SU-DHL-6 (cell line): ENCODE data around the gene PLCXD1.
"Not testable (repeated sequence)": the region's sequence is repeated elsewhere in the genome, so short reads cannot be mapped to it uniquely, and the experiment has no call there.

Source experiments
- H2AFZ ChIP-seq: fragments of 200-600 bp; sonication (generic); 2 replicates; pipeline ENCODE4 v1.6.1; 2014; ENCODE audit warnings: low read depth, mild to moderate bottlenecking, moderate library complexity, mixed read lengths, antibody characterized with exemption, low read length; ENCODE audit not compliant: severe bottlenecking
- H3F3A ChIP-seq: fragments of 200-600 bp; shearing (Covaris generic); 2 replicates; pipeline ENCODE4 v1.6.0; 2016; ENCODE audit warnings: antibody characterized with exemption, mild to moderate bottlenecking; ENCODE audit not compliant: insufficient read depth
- H3K27ac ChIP-seq: fragments of 200-600 bp; sonication (generic); 2 replicates; pipeline ENCODE4 v1.5.1; 2016; ENCODE audit warnings: low read depth, mild to moderate bottlenecking, low read length, moderate library complexity, mixed read lengths
- H3K27me3 ChIP-seq: fragments of 200-600 bp; sonication (generic), shearing (Covaris generic); 2 replicates; pipeline ENCODE4 v1.6.0; 2014; ENCODE audit warnings: mild to moderate bottlenecking, low read length
- H3K36me3 ChIP-seq: fragments of 200-600 bp; sonication (generic); 2 replicates; pipeline ENCODE4 v1.6.1; 2014; ENCODE audit warnings: mild to moderate bottlenecking, low read length, mixed read lengths
- H3K4me2 ChIP-seq: fragments of 300-600, 200-600 bp; shearing (Covaris generic), sonication (generic); 2 replicates; pipeline ENCODE4 v1.6.0; 2014; ENCODE audit warnings: low read length, low read depth, mild to moderate bottlenecking; ENCODE audit not compliant: poor library complexity, severe bottlenecking
- H3K4me3 ChIP-seq: fragments of 200-600 bp; sonication (generic); 2 replicates; pipeline ENCODE4 v1.5.1; 2014; ENCODE audit warnings: antibody characterized with exemption, low read length, mild to moderate bottlenecking, mixed read lengths; ENCODE audit not compliant: insufficient read depth, poor library complexity, severe bottlenecking
- H3K79me2 ChIP-seq: fragments of 200-600 bp; sonication (generic); 2 replicates; pipeline ENCODE4 v1.6.1; 2014; ENCODE audit warnings: mild to moderate bottlenecking, low read length, moderate library complexity; ENCODE audit not compliant: insufficient read depth
- H3K9ac ChIP-seq: fragments of 200-600 bp; sonication (generic); 2 replicates; pipeline ENCODE4 v1.7.0; 2014; ENCODE audit warnings: mild to moderate bottlenecking, low read length
- H3K9me2 ChIP-seq: fragments of 200-600 bp; sonication (generic); replicated peaks from 2 replicates; pipeline ENCODE4 v1.6.1; 2014; ENCODE audit warnings: low read length; ENCODE audit not compliant: insufficient read depth
- H3K9me3 ChIP-seq: fragments of 200-600 bp; sonication (generic); 2 replicates; pipeline ENCODE4 v1.6.1; 2014; ENCODE audit warnings: low read length, mixed read lengths; ENCODE audit not compliant: insufficient read depth
- H4K20me1 ChIP-seq: fragments of 200-600 bp; sonication (generic); 2 replicates; pipeline ENCODE4 v1.6.1; 2014; ENCODE audit warnings: low read depth, mild to moderate bottlenecking, antibody characterized with exemption, low read length, moderate library complexity, mixed read lengths
- EZH2phosphoT487 ChIP-seq: fragments of 200-600 bp; sonication (generic), shearing (Covaris generic); conservative IDR thresholded peaks from 2 replicates; pipeline ENCODE4 v1.6.1; 2018; ENCODE audit warnings: mild to moderate bottlenecking, antibody characterized with exemption, low read length, moderate library complexity, mixed read lengths
- TF ChIP-seq, protein P1 (sequence below): fragments of 200-600 bp; sonication (generic); IDR thresholded peaks from one replicate; pipeline ENCODE4 v1.5.1; 2017; ENCODE audit warnings: antibody characterized with exemption, mild to moderate bottlenecking, low read length, moderate library complexity; ENCODE audit not compliant: insufficient read depth, poor library complexity, severe bottlenecking

Gene PLCXD1, protein sequence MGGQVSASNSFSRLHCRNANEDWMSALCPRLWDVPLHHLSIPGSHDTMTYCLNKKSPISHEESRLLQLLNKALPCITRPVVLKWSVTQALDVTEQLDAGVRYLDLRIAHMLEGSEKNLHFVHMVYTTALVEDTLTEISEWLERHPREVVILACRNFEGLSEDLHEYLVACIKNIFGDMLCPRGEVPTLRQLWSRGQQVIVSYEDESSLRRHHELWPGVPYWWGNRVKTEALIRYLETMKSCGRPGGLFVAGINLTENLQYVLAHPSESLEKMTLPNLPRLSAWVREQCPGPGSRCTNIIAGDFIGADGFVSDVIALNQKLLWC

DNA sequence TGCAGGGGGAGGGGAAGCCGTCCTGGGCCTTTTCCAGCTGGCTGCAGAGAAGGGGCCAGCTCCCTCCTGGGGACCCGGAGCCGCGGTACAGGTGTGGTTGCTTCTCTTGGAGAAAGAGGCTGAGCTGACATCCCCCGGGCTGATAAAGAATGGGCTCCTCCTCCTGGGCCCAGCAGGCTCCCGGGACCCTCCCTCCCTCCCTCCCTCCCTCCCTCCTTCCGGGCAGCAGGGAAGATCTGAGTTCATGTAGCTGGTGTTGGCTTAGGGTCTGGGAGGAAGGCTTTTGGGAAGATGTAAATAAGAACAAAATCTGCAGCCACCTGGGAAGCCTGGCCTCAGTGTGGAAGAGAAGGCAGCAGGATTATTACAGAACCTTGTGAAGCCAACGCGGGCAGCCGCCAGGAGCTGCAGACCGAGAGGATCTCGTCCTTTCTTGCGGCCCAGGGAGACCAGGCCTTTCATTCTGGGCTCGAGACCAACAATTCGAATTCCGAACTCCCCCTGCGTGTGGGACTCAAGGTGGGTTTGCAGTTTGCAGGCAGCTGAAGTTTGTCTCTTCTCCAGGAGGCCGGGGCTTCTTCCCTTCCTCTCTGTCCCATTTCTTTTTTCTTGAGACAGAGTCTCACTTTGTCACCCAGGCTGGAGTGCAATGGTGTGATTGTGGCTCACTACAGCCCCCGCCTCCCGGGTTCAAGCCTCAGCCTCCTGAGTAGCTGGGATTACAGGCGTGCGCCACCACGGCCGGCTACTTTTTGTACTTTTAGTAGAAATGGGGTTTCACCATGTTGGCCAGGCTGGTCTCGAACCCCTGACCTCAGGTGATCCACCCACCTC lies at the start of gene PLCXD1:
Gene PLCXD1 (plus strand): TSS at position 216 of the 834 bp plus-strand sequence. CDS start 2,807 bp downstream, outside the sequence.
- Histone ChIP-seq H3K27me3 (no peaks in the 10 kb centered on the region), H3K9me3 (no peaks in the 10 kb centered on the region), H3K4me3 (peak within 1 kb of the TSS; percentile 52), H3K9ac (peak within 1 kb of the TSS; percentile 57), H3K9me2 (no peaks in the 10 kb centered on the region), H2AFZ (no peak within 1 kb of the TSS), H3K36me3 (peaks cover 2% of the 10 kb centered on the region; the same call in 1 of the 2 replicates), H3K4me2 (peak within 1 kb of the TSS; percentile 53), H4K20me1 (no peaks in the 10 kb centered on the region), H3F3A (peaks cover 15% of the 10 kb centered on the region), H3K27ac (peak within 1 kb of the TSS; percentile 87), H3K79me2 (no peaks in the 10 kb centered on the region)
- TF ChIP-seq EZH2phosphoT487 = no peak
- TF ChIP-seq, protein P1, sequence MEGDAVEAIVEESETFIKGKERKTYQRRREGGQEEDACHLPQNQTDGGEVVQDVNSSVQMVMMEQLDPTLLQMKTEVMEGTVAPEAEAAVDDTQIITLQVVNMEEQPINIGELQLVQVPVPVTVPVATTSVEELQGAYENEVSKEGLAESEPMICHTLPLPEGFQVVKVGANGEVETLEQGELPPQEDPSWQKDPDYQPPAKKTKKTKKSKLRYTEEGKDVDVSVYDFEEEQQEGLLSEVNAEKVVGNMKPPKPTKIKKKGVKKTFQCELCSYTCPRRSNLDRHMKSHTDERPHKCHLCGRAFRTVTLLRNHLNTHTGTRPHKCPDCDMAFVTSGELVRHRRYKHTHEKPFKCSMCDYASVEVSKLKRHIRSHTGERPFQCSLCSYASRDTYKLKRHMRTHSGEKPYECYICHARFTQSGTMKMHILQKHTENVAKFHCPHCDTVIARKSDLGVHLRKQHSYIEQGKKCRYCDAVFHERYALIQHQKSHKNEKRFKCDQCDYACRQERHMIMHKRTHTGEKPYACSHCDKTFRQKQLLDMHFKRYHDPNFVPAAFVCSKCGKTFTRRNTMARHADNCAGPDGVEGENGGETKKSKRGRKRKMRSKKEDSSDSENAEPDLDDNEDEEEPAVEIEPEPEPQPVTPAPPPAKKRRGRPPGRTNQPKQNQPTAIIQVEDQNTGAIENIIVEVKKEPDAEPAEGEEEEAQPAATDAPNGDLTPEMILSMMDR = no peak

DNA sequence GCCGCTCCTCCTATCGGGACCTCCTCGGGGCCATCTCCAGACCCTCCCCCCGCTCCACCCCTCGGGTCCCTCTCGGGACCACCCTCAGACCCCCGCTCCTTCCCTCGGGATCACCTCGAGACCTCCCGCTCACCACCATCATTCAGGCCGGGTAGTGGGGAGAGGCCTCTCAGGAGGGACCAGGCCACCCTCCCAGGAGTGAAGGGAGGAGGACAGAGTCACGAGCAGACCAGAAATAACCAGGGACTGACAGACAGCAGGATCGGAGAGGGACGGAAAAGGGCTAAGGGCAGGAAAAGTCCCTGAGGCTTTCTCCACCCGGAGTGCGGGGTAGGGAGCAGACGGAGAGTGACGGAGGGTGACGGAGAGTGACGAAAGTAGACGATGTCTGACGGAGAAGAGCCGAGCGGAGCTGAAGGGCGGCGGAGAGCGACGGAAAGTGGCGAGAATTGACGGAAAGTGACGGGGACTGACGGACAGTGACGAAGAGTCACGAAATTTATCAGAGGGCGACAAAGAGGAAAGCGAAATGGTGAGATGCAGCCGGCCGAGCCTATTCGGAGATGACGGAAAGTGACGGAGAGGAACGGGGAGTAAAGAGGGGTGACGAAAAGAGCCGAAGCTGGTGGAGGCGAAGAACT lies 49.4 kb upstream of the PLCXD1 start:
- H3K4me3 ChIP-seq, H3K9me2 ChIP-seq, H3K79me2 ChIP-seq, H3K36me3 ChIP-seq, H4K20me1 ChIP-seq, H3K9me3 ChIP-seq, H2AFZ ChIP-seq, H3F3A ChIP-seq, H3K27ac ChIP-seq, H3K9ac ChIP-seq, H3K27me3 ChIP-seq, H3K4me2 ChIP-seq: not testable (repeated sequence)

DNA sequence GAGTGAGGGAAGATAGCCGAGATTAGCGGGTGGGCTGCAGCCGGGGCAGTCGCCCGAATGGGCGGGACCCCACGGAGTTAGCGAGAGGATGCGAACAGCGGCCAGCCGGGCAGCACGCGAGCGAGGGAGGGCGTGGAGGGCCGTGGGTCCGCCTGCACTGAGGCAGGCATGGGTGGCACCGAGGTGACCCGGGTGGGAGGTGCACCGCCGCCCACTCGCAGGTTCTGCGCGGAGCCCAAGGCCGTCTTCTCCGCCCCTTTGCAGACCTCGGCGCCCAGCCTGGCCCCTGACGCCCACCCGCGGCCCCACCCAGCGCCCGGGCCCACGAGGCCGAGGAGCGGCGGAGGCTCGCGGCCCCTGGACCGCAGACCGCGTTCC lies 48.9 kb upstream of the PLCXD1 start:
- not testable (repeated sequence) for H3K4me3 ChIP-seq, H3K9me3 ChIP-seq, H3F3A ChIP-seq, H3K9me2 ChIP-seq, H3K4me2 ChIP-seq, H3K27me3 ChIP-seq, H2AFZ ChIP-seq, H3K9ac ChIP-seq, H3K79me2 ChIP-seq, H3K27ac ChIP-seq, H4K20me1 ChIP-seq, H3K36me3 ChIP-seq

DNA sequence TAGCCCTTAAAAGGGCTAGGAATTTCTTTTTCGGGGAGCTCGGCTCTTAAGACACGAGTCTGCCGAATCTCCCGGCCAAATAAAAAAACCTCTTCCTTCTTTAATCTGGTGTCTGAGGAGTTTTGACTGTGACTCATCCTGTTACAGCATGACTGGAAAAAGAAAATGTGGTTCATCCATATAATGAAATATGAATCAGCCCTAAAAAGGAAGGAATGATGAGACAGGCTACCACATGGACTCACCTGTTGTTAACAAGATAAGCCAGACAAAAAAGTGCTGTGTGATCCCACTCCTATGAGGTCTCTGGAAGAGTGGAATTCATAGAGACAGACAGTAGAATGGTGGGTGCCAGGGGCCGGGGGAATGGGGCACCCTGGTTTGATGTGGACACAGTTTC lies 45.0 kb upstream of the PLCXD1 start:
- not testable (repeated sequence) for H3K4me2 ChIP-seq, H4K20me1 ChIP-seq, H3K27me3 ChIP-seq, H3K4me3 ChIP-seq, H2AFZ ChIP-seq, H3K9ac ChIP-seq, H3K79me2 ChIP-seq, H3K36me3 ChIP-seq, H3K9me3 ChIP-seq, H3K27ac ChIP-seq, H3K9me2 ChIP-seq, H3F3A ChIP-seq
